ENCODE results near the gene CIDEA.

- TF ChIP-seq CTCF (IDR thresholded peaks at IDR 0.05) (no peak), ZFX (IDR thresholded peaks at IDR 0.05; ENCODE audit: borderline replicate concordance) (no peak)
Observed at GRCh38 chr18:12254136-12254819, at the start of gene CIDEA.
